Measurements from ENCODE around the gene FAM83F.

FAM83F gene

DNA sequence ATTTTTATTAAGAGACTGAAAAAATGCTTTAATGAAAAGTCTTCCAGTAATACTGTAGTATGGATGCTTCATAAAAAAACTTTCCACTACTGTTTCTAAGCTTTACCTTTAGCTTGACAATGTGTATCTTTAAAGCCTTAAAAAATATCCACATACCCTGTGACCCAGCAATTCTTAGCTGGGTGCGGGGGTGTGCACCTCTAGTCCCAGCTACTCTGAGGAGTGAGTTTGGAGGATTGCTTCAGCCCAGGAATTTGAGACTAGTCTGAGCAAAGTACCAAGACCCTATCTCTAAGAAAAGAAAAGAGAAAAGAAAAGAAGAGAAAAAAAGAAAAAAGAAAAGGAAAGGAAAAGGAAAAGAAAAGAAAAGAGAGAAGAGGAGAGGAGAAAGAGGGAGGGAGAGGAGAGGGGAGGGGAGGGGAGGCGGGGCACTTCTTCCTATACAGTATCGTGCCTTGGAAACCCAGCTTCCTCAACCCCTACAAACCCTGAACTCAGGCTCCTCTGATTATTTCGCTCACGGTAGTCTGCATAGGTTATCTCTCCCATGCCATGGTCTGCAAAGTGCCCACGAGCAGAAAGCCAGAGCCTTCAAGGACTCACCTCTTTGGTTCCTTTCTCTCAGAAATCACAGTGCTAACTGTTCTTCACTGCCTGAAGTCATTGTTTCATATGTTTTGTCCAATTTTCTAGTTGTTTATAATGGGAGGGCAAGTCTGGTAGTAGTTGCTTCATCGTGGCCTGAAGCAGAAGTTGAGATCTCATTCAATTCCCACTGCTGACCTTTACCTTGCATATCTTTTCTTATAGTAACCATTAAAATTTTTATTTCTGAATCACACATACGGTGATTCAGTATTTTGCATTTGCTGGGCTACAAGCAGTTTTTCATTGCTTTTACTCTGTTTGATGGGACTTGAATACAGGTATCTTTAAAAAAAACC is 82.2 kb downstream of the FAM83F start:
- no peak for DNase-seq

DNA sequence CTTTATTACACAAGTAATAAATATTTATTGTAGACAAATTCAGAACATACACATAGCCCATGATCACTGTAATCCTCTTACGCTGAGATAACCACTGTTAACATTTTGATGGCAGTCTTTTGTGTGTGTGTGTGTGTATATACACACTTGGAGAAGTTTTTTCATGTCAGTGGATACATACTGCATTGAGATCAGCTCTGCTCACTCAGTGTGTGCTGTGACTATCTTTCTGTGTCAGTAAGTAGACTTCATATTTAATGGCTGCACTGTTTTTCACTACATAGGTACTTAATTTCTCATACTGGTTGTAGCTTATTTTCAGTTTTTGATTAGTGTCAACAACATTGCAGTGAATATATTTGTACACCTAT is 82.9 kb downstream of the FAM83F start:
- DNase-seq = no peak

DNA sequence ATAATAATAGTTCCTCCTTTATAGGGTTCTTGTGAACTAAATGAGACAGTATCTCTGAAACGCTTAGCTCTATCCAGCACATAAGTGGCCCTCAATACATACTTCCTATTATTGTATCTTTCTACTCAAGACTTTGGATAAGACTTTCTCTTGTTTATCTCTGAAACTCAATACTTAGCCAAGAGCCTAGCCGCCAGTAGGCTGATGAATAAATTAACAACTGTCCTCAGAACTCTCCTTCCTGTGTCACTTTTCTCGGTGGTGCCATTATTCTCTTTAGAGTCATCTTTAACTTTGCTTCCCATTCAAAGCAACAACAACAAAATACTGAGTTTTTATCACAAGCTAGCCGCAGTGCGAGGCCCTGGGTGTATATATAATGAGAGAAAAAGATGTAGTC is 86.9 kb downstream of the FAM83F start:
- DNase-seq = no peak

DNA sequence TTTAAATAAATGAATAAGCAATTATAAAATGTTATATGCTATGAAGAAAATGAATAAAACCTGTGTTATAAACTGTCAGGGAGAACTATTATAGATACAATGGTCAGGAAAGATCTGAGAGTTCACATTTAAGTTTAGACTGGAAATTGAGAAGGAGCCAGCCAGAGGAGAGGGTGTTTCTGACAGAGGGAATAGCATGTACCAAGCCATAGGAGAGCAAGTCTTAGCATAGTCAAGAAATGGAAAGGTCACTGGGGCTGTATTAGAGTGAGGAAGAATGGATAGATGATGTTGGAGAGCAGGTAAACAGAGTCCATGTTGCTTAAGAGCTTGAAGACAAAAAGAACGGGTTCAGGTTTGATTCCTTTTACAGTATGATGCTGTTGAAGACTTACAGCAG is 87.4 kb downstream of the FAM83F start:
- no peak for DNase-seq

DNA sequence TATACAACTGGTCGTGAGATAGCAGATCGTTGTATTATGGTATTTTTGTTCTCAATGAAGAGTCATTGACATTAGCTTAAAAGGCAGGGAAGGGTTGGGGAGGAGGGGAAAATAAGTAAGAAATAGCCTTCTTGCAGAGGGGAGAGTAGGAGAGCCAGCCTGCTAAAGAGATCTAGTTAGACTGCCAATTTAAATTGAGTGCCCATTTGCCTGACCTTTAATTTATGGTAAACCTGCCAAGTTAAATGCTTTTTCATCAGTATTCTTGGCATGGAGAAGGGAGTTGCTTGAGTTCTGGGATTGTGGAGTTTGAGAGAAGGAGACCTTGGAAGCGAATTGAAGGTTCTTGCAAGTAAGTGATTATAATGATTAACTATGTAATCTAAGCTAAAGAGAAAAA is 89.0 kb downstream of the FAM83F start:
- DNase-seq = no peak

DNA sequence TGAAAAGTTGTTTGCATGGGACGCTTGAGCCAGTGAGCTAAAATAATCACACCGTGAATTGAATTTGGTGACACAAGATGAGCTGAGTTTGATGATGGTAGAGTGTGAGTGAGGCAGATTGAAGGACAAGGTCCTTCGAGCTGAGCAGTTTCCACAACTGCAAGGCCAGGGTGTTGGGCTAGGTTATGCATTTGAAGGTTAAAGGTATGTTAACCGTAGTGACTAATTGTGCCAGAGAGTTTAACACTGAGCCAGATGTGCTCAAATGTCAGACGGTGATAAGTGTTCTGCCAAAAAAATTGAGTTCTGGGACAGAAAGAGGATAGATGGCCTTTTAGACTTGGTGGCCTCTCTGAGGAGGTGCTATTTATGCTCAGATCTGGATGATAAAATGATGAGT is 89.5 kb downstream of the FAM83F start:
- DNase-seq = no peak

DNA sequence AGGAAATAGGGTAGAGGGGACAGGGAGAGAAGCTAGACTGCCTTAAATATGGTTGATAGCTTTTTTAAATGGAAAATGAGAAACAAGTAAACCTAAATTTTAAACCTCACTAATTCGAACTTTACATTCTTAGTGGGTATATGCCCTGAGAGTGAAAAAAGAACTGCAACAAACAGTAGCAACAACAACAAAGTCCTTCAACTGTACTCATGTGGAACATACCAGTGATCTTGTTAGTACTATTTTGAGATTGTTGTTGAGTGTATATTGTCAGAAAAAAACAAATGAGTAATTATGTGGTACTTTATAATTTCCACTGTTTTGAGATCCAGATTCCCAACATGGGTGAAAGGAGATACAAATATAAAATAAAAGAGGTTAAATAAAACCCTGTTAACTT is 94.1 kb downstream of the FAM83F start:
- no peak for DNase-seq
